Brain pericyte (primary cell): ENCODE data around the gene PPP2R2B.
"Not testable (repeated sequence)": the region's sequence is repeated elsewhere in the genome, so short reads cannot be mapped to it uniquely, and the experiment has no call there.

ENCODE experiments used
- DNase-seq: peaks from one replicate; pipeline ENCODE4 v3.0.0-alpha.2; 2012; ENCODE audit warnings: low read depth, low spot score

PPP2R2B gene

GRCh38 chr5:146607659-146608332 lies 270.8 kb downstream of the PPP2R2B start:
- no peak for DNase-seq

GRCh38 chr5:146606893-146607292 lies 271.7 kb downstream of the PPP2R2B start:
- DNase-seq, result no peak

GRCh38 chr5:146600376-146600775 lies 278.2 kb downstream of the PPP2R2B start:
- no peak for DNase-seq

- no peak for DNase-seq
Measured at GRCh38 chr5:146599261-146599660, 279.3 kb downstream of the PPP2R2B start.

- no peak for DNase-seq
Measured at GRCh38 chr5:146595088-146595487, 283.5 kb downstream of the PPP2R2B start.

GRCh38 chr5:146592352-146592751 lies 286.2 kb downstream of the PPP2R2B start:
- DNase-seq, result no peak

- DNase-seq, result no peak
Measured at GRCh38 chr5:146589028-146589345, 289.6 kb downstream of the PPP2R2B start.

GRCh38 chr5:146588331-146589027 lies 290.1 kb downstream of the PPP2R2B start:
- DNase-seq, result no peak

GRCh38 chr5:146586752-146587151 lies 291.8 kb downstream of the PPP2R2B start:
- no peak for DNase-seq

GRCh38 chr5:146584750-146585149 lies 293.8 kb downstream of the PPP2R2B start:
- DNase-seq, result no peak

GRCh38 chr5:146582051-146582596 lies 296.4 kb downstream of the PPP2R2B start:
- no peak for DNase-seq

- no peak for DNase-seq
Measured at GRCh38 chr5:146580237-146580636, 298.3 kb downstream of the PPP2R2B start.

GRCh38 chr5:146574713-146575112 lies 303.8 kb downstream of the PPP2R2B start:
- DNase-seq, result no peak

GRCh38 chr5:146568161-146568560 lies 310.4 kb downstream of the PPP2R2B start:
- no peak for DNase-seq

- DNase-seq, result no peak
Measured at GRCh38 chr5:146565764-146566367, 312.7 kb downstream of the PPP2R2B start.

- no peak for DNase-seq
Measured at GRCh38 chr5:146564007-146564762, 314.4 kb downstream of the PPP2R2B start.

- DNase-seq, result no peak
Measured at GRCh38 chr5:146562461-146562860, 316.1 kb downstream of the PPP2R2B start.

- DNase-seq, result no peak
Measured at GRCh38 chr5:146561711-146562110, 316.8 kb downstream of the PPP2R2B start.

GRCh38 chr5:146560205-146560812 lies 318.2 kb downstream of the PPP2R2B start:
- no peak for DNase-seq

- DNase-seq, result not testable (repeated sequence)
Measured at GRCh38 chr5:146556884-146557283, 321.7 kb downstream of the PPP2R2B start.

GRCh38 chr5:146553446-146553845 lies 325.1 kb downstream of the PPP2R2B start:
- DNase-seq, result no peak

GRCh38 chr5:146549615-146550014 lies 328.9 kb downstream of the PPP2R2B start:
- DNase-seq, result no peak
